Ovary (tissue), 9 donors: ENCODE data around the gene ADAM12. TPM values are rescaled to one million over a fixed set of nuclear protein-coding genes. Genes with fewer than 3 reads are reported as not detected.

ENCODE experiments used
- DNase-seq, 5 donors: peaks; one replicate each; pipeline ENCODE4 v3.0.0-alpha.2; 2019 to 2020
- H3K27ac ChIP-seq, 2 donors: fragments of 200-600 bp; one replicate each; pipeline versions ENCODE4 v1.5.1 to v1.8.0; 2019 to 2022
- H3K27me3 ChIP-seq: fragments of 200-600 bp; one replicate; pipeline ENCODE4 v1.8.0; 2022
- H3K36me3 ChIP-seq: fragments of 200-600 bp; sonication (generic); one replicate; pipeline ENCODE4 v1.5.1; 2019
- H3K4me1 ChIP-seq: one replicate; pipeline ENCODE4 v1.8.1; 2013; ENCODE audit warnings: mild to moderate bottlenecking, moderate library complexity; ENCODE audit not compliant: insufficient read depth
- H3K4me3 ChIP-seq: fragments of 200-600 bp; sonication (generic); one replicate; pipeline ENCODE4 v1.5.1; 2017
- H3K9me3 ChIP-seq, 2 donors: fragments of 200-600 bp in 1 of 2; sonication (generic) in 1 of 2; one replicate each; pipeline versions ENCODE4 v1.5.1 to v1.8.1; 2013 to 2019; ENCODE audit warnings: mild to moderate bottlenecking in 1 of 2, moderate library complexity in 1 of 2
- CTCF ChIP-seq, 3 donors: fragments of 450-650 bp in 2 of 3; fragments of 200-600 bp in 1 of 3; IDR thresholded peaks; one replicate each; pipeline versions ENCODE4 v1.5.1 to v1.8.0; 2016 to 2022; ENCODE audit warnings: antibody characterized with exemption in 3 of 3, mild to moderate bottlenecking in 1 of 3
- EP300 ChIP-seq: sonication (generic); formaldehyde crosslinking; IDR thresholded peaks from one replicate; pipeline ENCODE4 v1.6.1; 2017; ENCODE audit warnings: antibody characterized with exemption
- POLR2A ChIP-seq: fragments of 450-650 bp; IDR thresholded peaks from one replicate; pipeline ENCODE4 v1.6.1; 2017; ENCODE audit warnings: antibody characterized with exemption, mild to moderate bottlenecking, moderate library complexity
- WGBS, 3 donors: extraction: QIAGEN DNeasy Blood & Tissue Kit in 1 of 3; methylation state at CpG; one replicate each; pipeline versions ENCODE4 v1.1.5 to v1.1.7; 2013 to 2017; 5-methylcytosine and 5-hydroxymethylcytosine counted together
- intact Hi-C, 4 donors: fragments of 100-400 bp; cut with DNase I; formaldehyde crosslinking; loops; one replicate each; pipeline versions ENCODE4 v1.11.0 to v1.15.1; 2022 to 2023
- polyA plus RNA-seq, 2 donors: library from polyadenylated mRNA; stranded (reverse); fragments of 200-250 nt in 1 of 2; fragments of 350-450 nt in 1 of 2; fragmentation: Illumina TruSeq in 1 of 2; extraction: RNeasy Lipid Tissue Mini Kit (QIAGEN cat#74804) in 1 of 2; gene quantifications; one replicate each; pipeline ENCODE4 v1.2.3, GENCODE V29; 2013 to 2014
- total RNA-seq, 7 donors: library from RNA; depleted of rRNA in 2 of 7; stranded (reverse); fragments of >200 nt in 2 of 7; fragmentation: NEBNext Ultra II Directional in 3 of 7; extraction: Animal tissue kit (Norgen Biotek cat#: 25700) in 3 of 7; gene quantifications; one replicate each; pipeline versions ENCODE4 v1.1.0 to v1.2.4, GENCODE V29; 2016 to 2023
- donor health status: DM: no; HTN: no; CAD: no; lungs with moderate emphysema.
- donor health status: DM: no; HTN: no; CAD: no.
- donor health status: Bipolar disorder and iron deficiency.
- donor health status: DM: yes; HTN: yes; CAD: no.
- donor health status: DM: no; HTN: no; CAD: no.
- donor health status: DM: yes; HTN: yes; CAD: no.

Gene ADAM12
- total and polyA plus RNA-seq, 9 donors: 1.8 to 27.2 (median 10.3) TPM

GRCh38 chr10:126264102-126265018, 123.9 kb downstream of the ADAM12 start:
- no peak for TF ChIP-seq EP300
- no peak for TF ChIP-seq CTCF (IDR thresholded peaks at IDR 0.05)
- no peak for TF ChIP-seq POLR2A
- intact Hi-C loops: loop anchor here in 1 of 4 donors (2.0 kb wide), 1 partner anchor 16 kb away; no protein-coding TSS in a partner anchor
- WGBS, 3 donors: 22 to 31% (median 26%) methylated on average over 14 of the region's 14 CpGs
- Histone ChIP-seq H3K27ac (peak overlapping the region; percentile 5 to 62), H3K4me3 (no peak overlapping the region), H3K27me3 (no peaks in the 10 kb centered on the region), H3K36me3 (no peaks in the 10 kb centered on the region), H3K9me3 (no peaks in the 10 kb centered on the region), H3K4me1 (peaks cover 17% of the 10 kb centered on the region)
- DNase-seq: no peak

GRCh38 chr10:126263006-126263676, 125.1 kb downstream of the ADAM12 start:
- intact Hi-C loops: no loop called here
- H3K27me3 ChIP-seq: no peaks in the 10 kb centered on the region
- peaks cover 16% of the 10 kb centered on the region for H3K4me1 ChIP-seq
- H3K27ac ChIP-seq: peak overlapping the region; percentile 16 to 69
- WGBS, 3 donors: 52 to 74% (median 66%) methylated on average over 4 of the region's 4 CpGs
- DNase-seq: no peak
- H3K4me3 ChIP-seq: no peak overlapping the region
- TF ChIP-seq POLR2A: no peak
- TF ChIP-seq EP300: no peak
- no peak for TF ChIP-seq CTCF (IDR thresholded peaks at IDR 0.05)
- H3K36me3 ChIP-seq: no peaks in the 10 kb centered on the region
- H3K9me3 ChIP-seq: no peaks in the 10 kb centered on the region

GRCh38 chr10:126262233-126262838, 125.9 kb downstream of the ADAM12 start:
- WGBS, 3 donors: 14 to 31% (median 30%) methylated on average over 1 of the region's 1 CpG
- H3K27ac ChIP-seq: peak overlapping the region in 1 of 2 donors; percentile 69
- H3K4me1 ChIP-seq: peaks cover 13% of the 10 kb centered on the region
- intact Hi-C loops: no loop called here
- no peak for TF ChIP-seq EP300
- no peak for TF ChIP-seq POLR2A
- no peak for TF ChIP-seq CTCF (IDR thresholded peaks at IDR 0.05)
- no peak overlapping the region for H3K4me3 ChIP-seq
- no peak for DNase-seq
- H3K9me3 ChIP-seq: no peaks in the 10 kb centered on the region
- H3K36me3 ChIP-seq: no peaks in the 10 kb centered on the region
- no peaks in the 10 kb centered on the region for H3K27me3 ChIP-seq

- TF ChIP-seq CTCF (IDR thresholded peaks at IDR 0.05): no peak
- TF ChIP-seq POLR2A: no peak
- no peak for TF ChIP-seq EP300
- no peak for DNase-seq
- Histone ChIP-seq H3K9me3 (no peaks in the 10 kb centered on the region), H3K27me3 (no peaks in the 10 kb centered on the region), H3K4me3 (no peak overlapping the region), H3K27ac (no peak overlapping the region), H3K4me1 (peaks cover 13% of the 10 kb centered on the region), H3K36me3 (no peaks in the 10 kb centered on the region)
- WGBS, 3 donors: 92 to 96% (median 95%) methylated on average over 7 of the region's 7 CpGs
- intact Hi-C loops: no loop called here
Observed at GRCh38 chr10:126259760-126260479, 128.4 kb downstream of the ADAM12 start.
